GM23338 (cell line): ENCODE results near the gene NPHP4. TPM values are rescaled to one million over a fixed set of nuclear protein-coding genes. Genes with fewer than 3 reads are reported as not detected.

Experiments used
- ATAC-seq: fragments of 200-7000 bp; cut with Tn5 transposase; 3 replicates; pipeline ENCODE4 v1.9.1; 2020
- DNase-seq: peaks from one replicate; pipeline ENCODE4 v3.0.0-alpha.2; 2015; ENCODE audit warnings: low spot score
- H2AFZ ChIP-seq: fragments of 200-600 bp; sonication (generic); 2 replicates; pipeline ENCODE4 v1.8.0; 2016; ENCODE audit warnings: antibody characterized with exemption, mild to moderate bottlenecking, moderate library complexity
- H3F3A ChIP-seq: fragments of 200-600 bp; sonication (generic); replicated peaks from 2 replicates; pipeline ENCODE4 v1.8.0; 2017; ENCODE audit warnings: antibody characterized with exemption, mixed run types, low read depth
- H3K27ac ChIP-seq: fragments of 200-600 bp; sonication (generic); 2 replicates; pipeline ENCODE4 v1.6.1; 2016; ENCODE audit warnings: low read depth
- H3K27me3 ChIP-seq: fragments of 200-600 bp; sonication (generic); 2 replicates; pipeline ENCODE4 v1.8.0; 2016; ENCODE audit warnings: mild to moderate bottlenecking, mixed run types, moderate library complexity; ENCODE audit not compliant: insufficient read depth
- H3K36me3 ChIP-seq: fragments of 200-600 bp; sonication (generic); 2 replicates; pipeline ENCODE4 v1.8.0; 2016; ENCODE audit warnings: mild to moderate bottlenecking; ENCODE audit not compliant: insufficient read depth
- H3K4me1 ChIP-seq: fragments of 200-600 bp; sonication (generic); 2 replicates; pipeline ENCODE4 v1.8.0; 2016; ENCODE audit warnings: mild to moderate bottlenecking, moderate library complexity; ENCODE audit not compliant: insufficient read depth
- H3K4me2 ChIP-seq: fragments of 200-600 bp; sonication (generic); 2 replicates; pipeline ENCODE4 v1.7.1; 2017; ENCODE audit warnings: mixed run types
- H3K4me3 ChIP-seq: fragments of 200-600 bp; sonication (generic); 2 replicates; pipeline ENCODE4 v1.6.1; 2016; ENCODE audit warnings: mixed run types
- H3K79me2 ChIP-seq: fragments of 200-600 bp; sonication (generic); replicated peaks from 2 replicates; pipeline ENCODE4 v1.8.0; 2017; ENCODE audit warnings: mild to moderate bottlenecking; ENCODE audit not compliant: insufficient read depth
- H3K9me2 ChIP-seq: fragments of 200-600 bp; sonication (generic); 2 replicates; pipeline ENCODE4 v1.8.0; 2017; ENCODE audit not compliant: insufficient read depth
- H4K20me1 ChIP-seq: fragments of 200-600 bp; sonication (generic); replicated peaks from 2 replicates; pipeline ENCODE4 v1.8.0; 2017; ENCODE audit warnings: mild to moderate bottlenecking; ENCODE audit not compliant: insufficient read depth
- H3K27ac Mint-ChIP-seq: 2 replicates; pipeline ENCODE4 v1.8.0; 2020; ENCODE audit warnings: inconsistent platforms, mild to moderate bottlenecking, moderate library complexity, mixed read lengths
- H3K27me3 Mint-ChIP-seq: 3 replicates; pipeline ENCODE4 v1.8.0; 2022; ENCODE audit warnings: low read depth, mild to moderate bottlenecking, moderate library complexity, mixed read lengths, inconsistent platforms; ENCODE audit not compliant: insufficient read depth, poor library complexity
- H3K36me3 Mint-ChIP-seq: 3 replicates; pipeline ENCODE4 v1.8.0; 2021; ENCODE audit warnings: low read depth, mild to moderate bottlenecking, inconsistent platforms, moderate library complexity, mixed read lengths
- H3K4me1 Mint-ChIP-seq: 3 replicates; pipeline ENCODE4 v1.8.0; 2020; ENCODE audit warnings: mild to moderate bottlenecking, inconsistent platforms, mixed read lengths
- H3K4me3 Mint-ChIP-seq: 3 replicates; pipeline ENCODE4 v1.8.0; 2021; ENCODE audit warnings: moderate library complexity, mild to moderate bottlenecking, inconsistent platforms, mixed read lengths
- H3K9me3 Mint-ChIP-seq: 3 replicates; pipeline ENCODE4 v1.8.0; 2020; ENCODE audit warnings: moderate library complexity, mild to moderate bottlenecking, inconsistent platforms, mixed read lengths
- CREB1 ChIP-seq: fragments of 250-450 bp; sonication (Bioruptor Pico); IDR thresholded peaks from 2 replicates; pipeline ENCODE4 v1.5.0; 2020; ENCODE audit warnings: low read depth, mild to moderate bottlenecking, moderate library complexity
- EZH2 ChIP-seq: fragments of 200-600 bp; sonication (generic); IDR thresholded peaks from one replicate; pipeline ENCODE4 v1.8.0; 2017; ENCODE audit warnings: antibody characterized with exemption, mild to moderate bottlenecking, low read depth; ENCODE audit not compliant: unreplicated experiment
- EZH2phosphoT487 ChIP-seq: fragments of 200-600 bp; sonication (generic); IDR thresholded peaks from one replicate; pipeline ENCODE4 v1.8.1; 2018; ENCODE audit warnings: antibody characterized with exemption; ENCODE audit not compliant: unreplicated experiment
- NANOG ChIP-seq: IDR thresholded peaks from 2 replicates; pipeline ENCODE4 v1.6.1; 2016; ENCODE audit warnings: antibody characterized with exemption, borderline replicate concordance
- REST ChIP-seq: IDR thresholded peaks from one replicate; pipeline ENCODE4 v1.6.1; 2018; ENCODE audit warnings: antibody characterized with exemption; ENCODE audit not compliant: unreplicated experiment
- ZNF114 ChIP-seq: fragments of 250-450 bp; sonication (Bioruptor Pico); IDR thresholded peaks from 2 replicates; pipeline ENCODE4 v1.5.0; 2020; ENCODE audit warnings: mild to moderate bottlenecking, moderate library complexity
- polyA plus RNA-seq: library from polyadenylated mRNA; unstranded; fragments of >200 nt; fragmentation: Nextera tagmentation; extraction: Ambion mirVana; gene quantifications from 2 replicates; pipeline ENCODE4 v1.2.1, GENCODE V29; 2016
- total RNA-seq: library from RNA; depleted of rRNA; stranded (reverse); fragments of >200 nt; shearing (Covaris generic); gene quantifications from 2 replicates; pipeline ENCODE4 v1.2.3, GENCODE V29; 2014
- TF ChIP-seq, protein P1 (sequence below), 2 experiments: fragments of 200-600 bp in 1 of 2; sonication (generic) in 1 of 2; conservative IDR thresholded peaks; 2 replicates each; pipeline versions ENCODE4 v1.5.1 to v1.6.1; 2016 to 2017; ENCODE audit warnings: antibody characterized with exemption in 2 of 2, low read depth in 2 of 2, mild to moderate bottlenecking in 2 of 2, moderate library complexity in 1 of 2

The NPHP4 gene
- total and polyA plus RNA-seq, 2 experiments from 2014 or later, result 2.5 to 12.4 TPM

DNA sequence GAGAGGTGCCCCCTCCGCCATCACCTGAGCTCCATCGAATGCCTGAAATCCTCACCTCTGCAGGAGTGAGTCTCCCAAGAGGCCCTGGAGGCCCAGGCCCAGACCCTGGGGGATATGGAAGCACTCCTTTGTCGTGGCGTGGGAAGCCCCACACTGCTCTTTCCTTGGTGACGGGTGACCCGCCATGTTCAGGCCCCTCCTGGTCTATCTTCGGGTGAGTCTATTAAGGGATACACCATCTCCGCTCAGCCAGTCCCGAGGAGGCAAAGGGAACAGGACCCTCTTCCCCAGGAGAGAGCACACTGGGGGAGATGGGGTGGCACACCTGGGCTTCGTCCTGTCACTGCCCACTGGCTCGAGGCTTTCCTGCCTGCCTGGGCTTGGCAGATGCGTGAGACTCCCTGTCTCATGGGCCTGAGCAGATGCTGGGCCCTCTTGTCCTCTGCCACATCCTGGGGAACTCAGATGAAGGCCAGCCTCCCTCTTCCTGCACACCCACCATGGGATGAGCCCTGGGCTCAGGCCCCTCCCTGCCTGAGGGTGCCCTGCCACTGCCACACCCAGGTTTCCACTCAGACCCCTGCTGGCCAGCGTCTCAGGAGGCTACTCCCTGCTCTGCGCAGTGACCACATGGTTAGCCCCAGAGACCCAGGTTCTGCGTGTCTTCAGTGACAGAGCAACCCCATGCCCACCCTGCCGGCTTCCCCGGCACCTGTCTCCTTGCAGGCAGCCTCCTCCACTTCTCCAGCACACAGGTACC is 3.8 kb upstream of the NPHP4 start (continued):
- no peak for TF ChIP-seq CREB1 (CRISPR knock-in tag)
- no peak for TF ChIP-seq EZH2
- no peak for TF ChIP-seq ZNF114 (CRISPR knock-in tag)
- no peak for TF ChIP-seq EZH2phosphoT487
- TF ChIP-seq NANOG, result no peak

GRCh38 chr1:5994713-5995621 is 2.7 kb upstream of the NPHP4 start:
- no peak overlapping the region for H3K4me3 ChIP-seq
- no peaks in the 10 kb centered on the region for H3K79me2 ChIP-seq
- H2AFZ ChIP-seq, result no peak overlapping the region
- H3K27ac ChIP-seq, result no peak overlapping the region
- 0 out of 2 replicates have a peak overlapping the region, but pooled peaks have one; percentile 96 for H3K4me2 ChIP-seq
- H3K4me3 Mint-ChIP-seq, result peak overlapping the region; percentile 84; the same call in 1 of the 3 replicates
- H3K36me3 Mint-ChIP-seq, result no peaks in the 10 kb centered on the region
- TF ChIP-seq ZNF114 (CRISPR knock-in tag) (no peak), REST (no peak), EZH2 (no peak), NANOG (no peak), EZH2phosphoT487 (no peak), CREB1 (CRISPR knock-in tag) (no peak)
- TF ChIP-seq, protein P1, sequence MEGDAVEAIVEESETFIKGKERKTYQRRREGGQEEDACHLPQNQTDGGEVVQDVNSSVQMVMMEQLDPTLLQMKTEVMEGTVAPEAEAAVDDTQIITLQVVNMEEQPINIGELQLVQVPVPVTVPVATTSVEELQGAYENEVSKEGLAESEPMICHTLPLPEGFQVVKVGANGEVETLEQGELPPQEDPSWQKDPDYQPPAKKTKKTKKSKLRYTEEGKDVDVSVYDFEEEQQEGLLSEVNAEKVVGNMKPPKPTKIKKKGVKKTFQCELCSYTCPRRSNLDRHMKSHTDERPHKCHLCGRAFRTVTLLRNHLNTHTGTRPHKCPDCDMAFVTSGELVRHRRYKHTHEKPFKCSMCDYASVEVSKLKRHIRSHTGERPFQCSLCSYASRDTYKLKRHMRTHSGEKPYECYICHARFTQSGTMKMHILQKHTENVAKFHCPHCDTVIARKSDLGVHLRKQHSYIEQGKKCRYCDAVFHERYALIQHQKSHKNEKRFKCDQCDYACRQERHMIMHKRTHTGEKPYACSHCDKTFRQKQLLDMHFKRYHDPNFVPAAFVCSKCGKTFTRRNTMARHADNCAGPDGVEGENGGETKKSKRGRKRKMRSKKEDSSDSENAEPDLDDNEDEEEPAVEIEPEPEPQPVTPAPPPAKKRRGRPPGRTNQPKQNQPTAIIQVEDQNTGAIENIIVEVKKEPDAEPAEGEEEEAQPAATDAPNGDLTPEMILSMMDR (conservative IDR thresholded peaks at IDR 0.05; ENCODE audit: low read depth in 2 of 2), result no peak
- DNase-seq, result peak; percentile 22
- H3K9me2 ChIP-seq, result no peaks in the 10 kb centered on the region
- peaks cover 36% of the 10 kb centered on the region for H3K27me3 ChIP-seq
- peaks cover 12% of the 10 kb centered on the region for H3K4me1 ChIP-seq
- H3K9me3 Mint-ChIP-seq, result no peaks in the 10 kb centered on the region
- H4K20me1 ChIP-seq, result peaks cover 9% of the 10 kb centered on the region
- peaks cover 23% of the 10 kb centered on the region for H3K4me1 Mint-ChIP-seq
- H3K27me3 Mint-ChIP-seq, result peaks cover 37% of the 10 kb centered on the region
- ATAC-seq, result no peak
- H3K36me3 ChIP-seq, result no peaks in the 10 kb centered on the region
- H3F3A ChIP-seq, result no peaks in the 10 kb centered on the region
- no peak overlapping the region for H3K27ac Mint-ChIP-seq
